GM19324 (cell line): Measurements from ENCODE around the gene CDH6.

ENCODE experiments used
- ATAC-seq: cut with Tn5 transposase; IDR thresholded peaks from one replicate; pipeline ENCODE4 v1.9.1; 2021; ENCODE audit warnings: mild to moderate bottlenecking, moderate library complexity; ENCODE audit not compliant: unreplicated experiment, low FRiP score

CDH6 gene

GRCh38 chr5:31244921-31245320 is 51.4 kb downstream of the CDH6 start:
- no peak for ATAC-seq

- no peak for ATAC-seq
Observed at GRCh38 chr5:31247381-31247780, 53.9 kb downstream of the CDH6 start.

DNA sequence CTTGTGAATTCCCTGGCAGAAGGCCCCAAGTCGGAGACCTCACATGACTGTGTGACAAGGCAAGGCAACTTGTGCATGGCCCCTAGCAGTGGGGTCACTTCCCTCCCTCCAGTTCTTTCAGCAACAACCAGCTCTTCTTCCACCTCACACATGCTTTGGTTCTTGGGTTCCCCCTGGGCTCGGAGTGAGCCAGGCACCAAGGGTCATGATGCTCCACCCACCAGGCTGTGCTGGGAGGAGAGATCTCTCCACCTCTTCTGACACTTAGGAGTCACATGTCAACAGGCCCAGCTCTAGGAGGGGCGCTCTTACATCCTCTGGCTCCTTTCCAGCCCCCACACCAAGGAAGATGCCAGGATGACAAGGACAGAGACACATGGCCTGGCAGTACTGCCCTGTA is 56.7 kb downstream of the CDH6 start:
- ATAC-seq: no peak

- no peak for ATAC-seq
Observed at GRCh38 chr5:31251032-31251431, 57.5 kb downstream of the CDH6 start.

DNA sequence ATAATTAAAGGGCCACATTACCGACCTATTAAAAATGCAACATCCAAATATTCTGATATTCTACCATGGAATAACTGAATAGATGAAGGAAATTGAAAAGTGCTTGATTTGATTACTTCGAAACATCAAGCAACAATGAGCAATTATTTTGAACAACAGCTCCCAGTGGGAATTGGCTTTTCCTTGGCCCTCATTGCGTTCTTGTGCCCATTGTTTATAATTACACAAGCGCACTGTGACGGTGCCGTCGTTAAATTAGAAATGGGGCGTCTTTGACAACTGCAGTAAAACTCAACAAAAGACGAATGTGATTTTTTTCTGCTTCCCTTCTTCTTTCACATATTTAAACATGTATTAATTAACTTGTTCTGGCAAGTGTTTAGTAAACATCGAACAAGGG is 61.6 kb downstream of the CDH6 start:
- no peak for ATAC-seq

GRCh38 chr5:31268256-31268655 is 74.8 kb downstream of the CDH6 start:
- ATAC-seq: no peak

DNA sequence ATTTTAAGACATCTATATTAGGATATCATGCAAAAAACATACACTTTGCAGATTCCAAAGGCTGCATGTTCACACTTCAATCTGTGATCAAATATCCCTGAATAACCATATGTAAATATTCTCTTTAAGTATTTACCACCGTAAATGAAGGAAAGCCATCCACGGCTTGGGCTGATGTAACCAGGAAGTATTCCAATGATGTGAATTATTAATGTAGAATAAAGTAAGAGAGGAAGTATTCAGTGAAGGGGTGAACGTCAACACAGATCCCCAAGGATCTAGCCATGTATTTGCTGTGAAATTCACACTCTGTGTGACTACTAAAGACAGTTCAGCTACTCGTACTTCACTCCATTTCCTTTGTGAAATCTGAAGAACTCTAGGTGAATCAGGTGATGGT is 75.2 kb downstream of the CDH6 start:
- ATAC-seq: no peak

DNA sequence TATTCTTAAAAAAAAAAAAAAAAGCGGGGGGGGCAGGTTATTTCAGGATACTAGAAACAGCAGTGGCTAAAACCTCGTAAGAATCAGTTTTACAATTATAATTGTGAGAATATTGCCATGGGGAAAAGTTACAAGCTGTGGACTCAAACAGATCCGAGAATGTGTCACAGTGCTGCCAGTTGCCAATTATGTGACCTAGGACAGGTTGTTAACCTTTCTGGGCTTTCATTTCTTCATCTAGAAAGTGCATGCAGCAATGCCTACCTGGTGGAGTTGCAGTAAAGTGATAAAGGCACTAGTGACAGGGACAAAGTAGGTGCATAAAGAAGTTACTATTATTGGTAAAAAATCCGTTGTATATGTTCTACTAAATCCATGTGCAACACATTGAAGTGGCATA is 75.8 kb downstream of the CDH6 start:
- ATAC-seq: no peak

- ATAC-seq: no peak
Observed at GRCh38 chr5:31270396-31270795, 76.9 kb downstream of the CDH6 start.

DNA sequence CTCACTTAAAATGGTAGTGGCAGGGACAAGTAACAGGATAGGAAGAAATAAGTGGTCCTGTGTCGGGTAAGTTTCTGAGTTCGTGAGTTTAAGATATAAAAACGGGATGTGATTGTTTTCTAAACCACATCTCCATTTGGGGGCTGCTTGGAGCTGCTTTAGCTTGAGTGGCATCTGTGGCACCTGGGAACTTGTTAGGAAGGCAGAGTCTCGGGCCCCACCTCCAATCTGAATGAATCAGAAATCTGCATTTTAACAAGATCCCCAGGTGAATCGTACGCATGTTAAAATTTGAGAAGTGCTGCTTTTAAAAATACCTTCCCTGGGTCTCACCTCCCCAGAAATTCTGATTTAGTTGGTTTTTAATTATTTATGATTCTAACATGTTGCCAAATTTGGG is 78.1 kb downstream of the CDH6 start:
- ATAC-seq: no peak

- ATAC-seq: no peak
Observed at GRCh38 chr5:31273161-31273560, 79.7 kb downstream of the CDH6 start.

GRCh38 chr5:31273631-31274378 is 80.3 kb downstream of the CDH6 start:
- ATAC-seq: no peak

DNA sequence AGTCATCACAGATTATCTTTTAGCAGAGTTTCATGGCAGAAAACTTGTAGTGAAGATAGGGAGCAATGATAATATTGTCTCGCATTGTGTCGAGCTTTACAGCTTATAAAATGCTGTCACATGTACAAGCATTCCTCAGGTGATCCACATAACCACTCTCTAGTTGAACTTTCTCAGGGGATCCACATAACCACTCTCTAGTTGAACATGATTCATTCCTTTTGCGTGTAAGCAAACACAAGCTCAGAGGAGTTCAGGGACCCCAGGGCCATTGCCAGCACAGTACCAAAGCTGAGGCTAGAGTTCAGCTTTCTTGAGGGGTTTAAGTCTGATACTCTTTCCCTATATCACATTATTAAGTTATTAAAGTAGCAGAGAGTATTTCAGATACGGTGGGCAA is 86.7 kb downstream of the CDH6 start:
- ATAC-seq: no peak

DNA sequence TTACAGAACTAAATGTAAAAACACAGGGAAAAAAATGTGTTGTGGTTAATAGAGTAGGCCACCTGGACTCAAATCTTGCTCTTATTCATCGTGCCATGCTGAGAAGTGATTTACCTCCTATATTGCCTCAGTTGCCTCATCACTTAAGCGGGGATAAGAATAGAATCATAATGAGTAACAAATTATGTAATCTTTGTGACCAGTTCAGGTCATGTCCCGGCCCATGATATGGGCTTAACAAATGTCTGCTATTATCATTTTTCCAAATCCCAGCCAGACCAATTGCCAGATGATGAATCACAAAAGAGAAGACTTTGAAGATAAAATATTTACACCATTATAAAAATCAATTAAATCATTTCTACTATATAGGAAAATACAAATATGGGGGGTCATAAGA is 89.8 kb downstream of the CDH6 start:
- no peak for ATAC-seq

- no peak for ATAC-seq
Observed at GRCh38 chr5:31285025-31285424, 91.5 kb downstream of the CDH6 start.

- no peak for ATAC-seq
Observed at GRCh38 chr5:31287985-31288384, 94.5 kb downstream of the CDH6 start.

GRCh38 chr5:31289429-31289828 is 95.9 kb downstream of the CDH6 start:
- no peak for ATAC-seq

GRCh38 chr5:31291323-31291854 is 97.9 kb downstream of the CDH6 start:
- ATAC-seq: no peak

DNA sequence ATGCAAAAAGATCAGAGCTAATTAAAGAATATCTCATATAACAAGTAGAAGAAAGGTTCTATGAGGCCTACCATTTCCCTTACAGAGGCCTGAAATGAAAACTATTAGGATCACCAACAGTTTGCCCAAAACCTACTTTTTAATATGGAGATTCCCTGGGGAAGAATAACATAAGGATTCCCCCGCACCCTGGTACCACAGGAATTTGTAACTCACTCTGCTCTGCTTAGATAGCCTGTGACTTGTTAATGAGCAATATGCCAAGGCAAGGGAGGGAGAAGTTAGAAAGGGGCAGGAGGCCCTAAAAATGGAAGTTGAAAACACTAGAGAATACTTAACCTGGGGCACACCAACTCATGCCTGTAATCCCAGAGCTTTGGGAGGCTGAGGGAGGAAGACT is 107.0 kb downstream of the CDH6 start:
- ATAC-seq: no peak

DNA sequence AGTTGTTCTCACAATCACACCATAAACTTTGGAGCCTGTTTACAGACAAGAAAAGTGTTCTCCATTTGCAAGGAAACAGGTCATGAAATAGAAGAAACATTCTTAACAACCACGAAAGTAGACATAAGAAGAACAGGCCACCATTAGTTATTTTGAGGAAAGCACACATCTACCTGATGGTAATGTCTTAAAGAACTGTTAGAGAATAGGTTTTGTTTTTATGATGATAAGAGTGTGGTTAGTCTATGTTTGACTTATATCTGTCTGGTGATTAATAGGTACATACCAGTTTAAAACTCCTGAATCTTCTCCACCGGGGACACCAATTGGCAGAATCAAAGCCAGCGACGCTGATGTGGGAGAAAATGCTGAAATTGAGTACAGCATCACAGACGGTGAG is 108.3 kb downstream of the CDH6 start:
- no peak for ATAC-seq

DNA sequence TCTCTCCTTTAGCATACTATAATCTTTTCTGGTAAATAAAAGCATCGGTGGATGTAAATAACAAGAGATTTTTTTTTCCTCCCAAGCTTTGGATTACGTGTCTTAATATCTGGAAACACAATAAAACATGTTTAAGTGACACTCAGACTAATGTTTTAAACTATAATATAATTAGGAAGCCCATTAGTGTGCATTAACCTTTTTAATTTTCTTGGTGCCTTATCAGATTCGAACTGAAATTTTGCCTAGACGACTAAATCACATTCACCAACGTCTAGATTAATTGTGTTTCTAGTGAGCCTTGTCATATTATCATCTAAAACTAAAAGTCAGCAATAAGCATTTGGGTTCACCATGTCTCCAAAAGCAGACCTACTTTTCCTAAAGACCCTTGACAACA is 110.2 kb downstream of the CDH6 start:
- ATAC-seq: no peak

DNA sequence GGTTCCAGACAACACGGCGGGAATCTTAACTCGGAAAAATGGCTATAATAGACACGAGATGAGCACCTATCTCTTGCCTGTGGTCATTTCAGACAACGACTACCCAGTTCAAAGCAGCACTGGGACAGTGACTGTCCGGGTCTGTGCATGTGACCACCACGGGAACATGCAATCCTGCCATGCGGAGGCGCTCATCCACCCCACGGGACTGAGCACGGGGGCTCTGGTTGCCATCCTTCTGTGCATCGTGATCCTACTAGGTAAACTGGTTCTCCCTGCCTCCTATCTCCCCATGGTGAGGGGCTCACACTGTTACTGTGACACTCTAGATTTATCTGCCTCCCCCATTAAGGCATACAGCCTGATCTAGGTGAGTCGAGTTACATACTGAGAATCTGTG is 124.2 kb downstream of the CDH6 start:
- no peak for ATAC-seq

- ATAC-seq: no peak
Observed at GRCh38 chr5:31319335-31319734, 125.8 kb downstream of the CDH6 start.
